Keratinocyte (primary cell): Measurements from ENCODE around the gene TRPV2. TPM values are rescaled to one million over a fixed set of nuclear protein-coding genes. Genes with fewer than 3 reads are reported as not detected.

ENCODE experiments used
- DNase-seq: peaks from one replicate; pipeline ENCODE4 v3.0.0-alpha.2; 2011; ENCODE audit warnings: low read depth, missing footprints, low spot score
- FAIRE-seq: peaks from 2 replicates; lab custom pipeline; 2011; peaks lifted over from hg19 to GRCh38; lab: Jason Lieb, UNC
- H2AFZ ChIP-seq: 2 replicates; pipeline ENCODE4 v1.6.0; 2012; ENCODE audit warnings: low read length, control low read depth, inconsistent platforms; ENCODE audit not compliant: control insufficient read depth
- H3K27ac ChIP-seq: 2 replicates; pipeline ENCODE4 v1.5.1; 2011; ENCODE audit warnings: low read length; ENCODE audit not compliant: control insufficient read depth, insufficient read depth
- H3K27me3 ChIP-seq: 3 replicates; pipeline ENCODE4 v1.6.0; 2011; ENCODE audit warnings: low read length; ENCODE audit not compliant: control insufficient read depth, insufficient read depth; ENCODE audit errors: extremely low read depth
- H3K36me3 ChIP-seq, 2 experiments: 2 replicates in 1 of 2; 3 replicates in 1 of 2; pipeline ENCODE4 v1.5.1; 2011; ENCODE audit warnings: low read length in 2 of 2, mild to moderate bottlenecking in 1 of 2; ENCODE audit not compliant: control insufficient read depth in 2 of 2, insufficient read depth in 2 of 2; ENCODE audit errors: extremely low read depth in 1 of 2
- H3K4me1 ChIP-seq: 3 replicates; pipeline ENCODE4 v1.5.1; 2011; ENCODE audit warnings: low read length; ENCODE audit not compliant: control insufficient read depth, insufficient read depth; ENCODE audit errors: extremely low read depth
- H3K4me2 ChIP-seq: 3 replicates; pipeline ENCODE4 v1.6.0; 2011; ENCODE audit warnings: low read depth, low read length; ENCODE audit not compliant: control insufficient read depth, insufficient read depth; ENCODE audit errors: extremely low read depth
- H3K4me3 ChIP-seq, 3 experiments: fragments of 200-600 bp in 1 of 3; sonication (generic) in 1 of 3; 2 replicates in 2 of 3; 3 replicates in 1 of 3; pipeline ENCODE4 v1.5.1; 2011 to 2016; ENCODE audit warnings: low read length in 3 of 3, mild to moderate bottlenecking in 3 of 3, control low read depth in 2 of 3, inconsistent platforms in 1 of 3, low read depth in 1 of 3, mixed read lengths in 1 of 3, mixed run types in 1 of 3, moderate library complexity in 1 of 3; ENCODE audit not compliant: control insufficient read depth in 2 of 3, insufficient read depth in 2 of 3; ENCODE audit errors: extremely low read depth in 1 of 3
- H3K79me2 ChIP-seq: 2 replicates; pipeline ENCODE4 v1.6.0; 2012; ENCODE audit warnings: low read length; ENCODE audit not compliant: control insufficient read depth, insufficient read depth
- H3K9ac ChIP-seq: 3 replicates; pipeline ENCODE4 v1.6.0; 2011; ENCODE audit warnings: low read length; ENCODE audit not compliant: control insufficient read depth, insufficient read depth; ENCODE audit errors: extremely low read depth
- H3K9me1 ChIP-seq: 3 replicates; pipeline ENCODE4 v1.6.0; 2011; ENCODE audit warnings: low read length; ENCODE audit not compliant: control insufficient read depth, insufficient read depth; ENCODE audit errors: extremely low read depth
- H3K9me3 ChIP-seq: 2 replicates; pipeline ENCODE4 v1.5.1; 2012; ENCODE audit warnings: low read depth, low read length; ENCODE audit not compliant: control insufficient read depth
- H4K20me1 ChIP-seq: 3 replicates; pipeline ENCODE4 v1.6.0; 2011; ENCODE audit warnings: low read length; ENCODE audit not compliant: control insufficient read depth, insufficient read depth; ENCODE audit errors: extremely low read depth
- EZH2 ChIP-seq: IDR thresholded peaks from one replicate; pipeline ENCODE4 v1.6.1; 2012; ENCODE audit warnings: inconsistent platforms, mild to moderate bottlenecking, low read length, moderate library complexity
- dilution Hi-C: fragments of 300-500 bp; cut with MboI; formaldehyde crosslinking; loops from one replicate; pipeline ENCODE4 v1.7.0; 2020; ENCODE audit warnings: low sequenced_read_pairs; ENCODE audit not compliant: extremely low pct_ligation_motif_present
- polyA plus RNA-seq, 5 experiments: library from polyadenylated mRNA; depleted of rRNA in 3 of 5; stranded (reverse) in 3 of 5; stranded (forward) in 1 of 5; unstranded in 1 of 5; fragments of >200 nt; gene quantifications; 1 replicate in 1 of 5; 2 replicates in 3 of 5; 3 replicates in 1 of 5; pipeline versions ENCODE4 v1.2.1 to v1.2.3, GENCODE V29; 2011 to 2012; ENCODE audit warnings: missing spikeins in 2 of 5, low read depth in 1 of 5, low replicate concordance in 1 of 5
- TF ChIP-seq, protein P1 (sequence below), 3 experiments: IDR thresholded peaks in 1 of 3; conservative IDR thresholded peaks in 1 of 3; optimal IDR thresholded peaks in 1 of 3; 2 replicates in 2 of 3; 3 replicates in 1 of 3; pipeline versions ENCODE3 to v1.5.1; 2011; ENCODE audit warnings: low read length in 3 of 3, mild to moderate bottlenecking in 3 of 3, moderate library complexity in 2 of 3, control low read depth in 1 of 3, inconsistent platforms in 1 of 3; ENCODE audit not compliant: insufficient read depth in 2 of 3; ENCODE audit errors: extremely low read depth in 1 of 3

The TRPV2 gene
- polyA plus RNA-seq, 1 donor (not counting 4 experiments of a cell fraction or from before 2014, with no cell fraction given), result 0.09 TPM

DNA sequence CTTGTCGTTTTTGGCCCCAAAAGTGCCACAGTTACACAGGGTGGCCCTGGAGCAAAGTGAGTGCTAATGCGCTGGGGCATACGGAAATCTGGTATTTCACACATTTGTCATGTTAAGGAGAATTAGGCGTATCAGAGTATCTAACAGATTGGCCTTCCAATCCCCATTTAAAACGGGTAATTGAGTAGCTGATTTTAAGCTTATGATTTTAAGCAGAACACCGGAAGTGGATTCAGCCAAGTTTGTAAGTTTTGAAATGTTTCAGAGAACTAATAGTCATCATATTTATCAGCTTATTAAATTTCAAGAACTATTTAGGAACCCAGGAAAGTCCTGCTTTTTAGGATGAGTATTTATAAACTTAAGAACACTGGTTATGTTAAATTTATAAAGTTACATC, 57.2 kb downstream of the TRPV2 start:
- dilution Hi-C loops, result no loop called here
- Histone ChIP-seq H2AFZ (no peak overlapping the region), H3K9ac (no peak overlapping the region), H3K36me3 (no peaks in the 10 kb centered on the region), H3K4me1 (no peaks in the 10 kb centered on the region), H3K9me3 (no peaks in the 10 kb centered on the region), H4K20me1 (no peaks in the 10 kb centered on the region), H3K4me3 (no peak overlapping the region), H3K9me1 (no peaks in the 10 kb centered on the region), H3K27ac (no peak overlapping the region), H3K27me3 (peaks cover 9% of the 10 kb centered on the region), H3K4me2 (no peak overlapping the region), H3K79me2 (no peaks in the 10 kb centered on the region)
- FAIRE-seq (no peak), DNase-seq (no peak)
- TF ChIP-seq EZH2, result no peak
- TF ChIP-seq, protein P1, sequence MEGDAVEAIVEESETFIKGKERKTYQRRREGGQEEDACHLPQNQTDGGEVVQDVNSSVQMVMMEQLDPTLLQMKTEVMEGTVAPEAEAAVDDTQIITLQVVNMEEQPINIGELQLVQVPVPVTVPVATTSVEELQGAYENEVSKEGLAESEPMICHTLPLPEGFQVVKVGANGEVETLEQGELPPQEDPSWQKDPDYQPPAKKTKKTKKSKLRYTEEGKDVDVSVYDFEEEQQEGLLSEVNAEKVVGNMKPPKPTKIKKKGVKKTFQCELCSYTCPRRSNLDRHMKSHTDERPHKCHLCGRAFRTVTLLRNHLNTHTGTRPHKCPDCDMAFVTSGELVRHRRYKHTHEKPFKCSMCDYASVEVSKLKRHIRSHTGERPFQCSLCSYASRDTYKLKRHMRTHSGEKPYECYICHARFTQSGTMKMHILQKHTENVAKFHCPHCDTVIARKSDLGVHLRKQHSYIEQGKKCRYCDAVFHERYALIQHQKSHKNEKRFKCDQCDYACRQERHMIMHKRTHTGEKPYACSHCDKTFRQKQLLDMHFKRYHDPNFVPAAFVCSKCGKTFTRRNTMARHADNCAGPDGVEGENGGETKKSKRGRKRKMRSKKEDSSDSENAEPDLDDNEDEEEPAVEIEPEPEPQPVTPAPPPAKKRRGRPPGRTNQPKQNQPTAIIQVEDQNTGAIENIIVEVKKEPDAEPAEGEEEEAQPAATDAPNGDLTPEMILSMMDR (optimal IDR thresholded peaks at IDR 0.05 in 1 of 3, IDR thresholded peaks at IDR 0.05 in 1 of 3, conservative IDR thresholded peaks at IDR 0.05 in 1 of 3; ENCODE audit: extremely low read depth in 1 of 3, insufficient read depth in 2 of 3, low read length in 3 of 3), result no peak

DNA sequence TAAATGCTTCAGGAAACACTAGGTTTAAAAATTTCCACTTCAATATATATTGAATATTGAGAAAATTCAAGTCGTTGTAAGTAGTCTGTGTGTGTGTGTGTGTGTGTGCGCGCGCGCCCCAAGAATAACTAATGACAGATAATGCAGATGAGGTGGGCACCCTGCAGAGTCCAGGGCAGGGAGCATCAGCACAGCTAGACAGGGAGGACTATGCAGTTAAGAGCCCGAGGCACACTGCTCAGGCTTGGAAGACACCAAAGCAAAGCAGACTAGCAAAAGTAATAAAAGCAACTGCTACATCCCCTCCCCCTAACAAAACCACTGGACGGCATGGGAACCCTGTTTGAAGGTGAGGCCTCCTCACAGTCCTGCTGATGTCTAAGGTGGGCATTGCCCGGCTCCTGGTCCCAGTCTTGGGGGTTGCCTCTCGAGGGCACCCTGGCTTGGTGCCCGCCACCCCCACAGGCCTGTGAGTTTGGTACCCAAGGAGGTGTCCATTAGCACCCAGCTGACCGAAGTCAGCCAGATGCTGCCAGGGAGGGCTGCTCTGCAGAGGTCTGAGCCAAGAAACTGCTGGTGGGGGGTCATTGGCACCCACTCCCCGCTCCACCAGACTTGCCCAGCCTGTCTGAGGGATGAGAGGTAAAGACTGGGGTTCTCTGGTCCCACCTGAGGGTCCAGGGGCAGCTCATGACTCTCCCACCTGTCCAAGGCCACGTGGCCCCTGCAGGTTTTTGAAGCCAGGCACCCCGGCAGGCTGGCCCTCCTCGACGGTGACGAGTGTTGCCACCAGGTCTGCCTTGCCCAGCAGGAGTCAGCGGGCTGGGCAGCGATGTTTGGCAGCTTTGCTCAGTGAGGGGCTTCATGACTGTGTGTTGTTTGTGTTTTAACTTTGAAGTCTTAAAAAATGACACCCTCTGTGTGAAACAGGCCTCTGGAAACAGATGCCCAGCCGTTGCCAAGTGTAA, 58.0 kb downstream of the TRPV2 start:
- H2AFZ ChIP-seq, result no peak overlapping the region
- no peak overlapping the region for H3K27ac ChIP-seq
- no peaks in the 10 kb centered on the region for H3K79me2 ChIP-seq
- no peaks in the 10 kb centered on the region for H3K9me3 ChIP-seq
- H3K27me3 ChIP-seq, result peaks cover 9% of the 10 kb centered on the region
- no peaks in the 10 kb centered on the region for H3K9me1 ChIP-seq
- H3K4me2 ChIP-seq, result no peak overlapping the region
- FAIRE-seq (no peak), DNase-seq (no peak)
- no peak overlapping the region for H3K4me3 ChIP-seq
- no peak overlapping the region for H3K9ac ChIP-seq
- H4K20me1 ChIP-seq, result no peaks in the 10 kb centered on the region
- no peaks in the 10 kb centered on the region for H3K4me1 ChIP-seq
- no peaks in the 10 kb centered on the region for H3K36me3 ChIP-seq
- TF ChIP-seq, protein P1 (optimal IDR thresholded peaks at IDR 0.05 in 1 of 3, IDR thresholded peaks at IDR 0.05 in 1 of 3, conservative IDR thresholded peaks at IDR 0.05 in 1 of 3; ENCODE audit: extremely low read depth in 1 of 3, insufficient read depth in 2 of 3, low read length in 3 of 3), result no peak
- TF ChIP-seq EZH2, result no peak
- dilution Hi-C loops, result no loop called here
